HEK293 (cell line): Measurements from ENCODE around the gene CNGB1.

Experiments used
- CTCF ChIA-PET: fragments of 350-600 bp; formaldehyde crosslinking; extraction: SDS; loops from one replicate; lab custom pipeline; 2021; ENCODE audit warnings: antibody characterized with exemption; lab: Yijun Ruan, JAX
- POLR2A ChIA-PET: fragments of 300-600 bp; formaldehyde crosslinking; extraction: SDS; loops from one replicate; lab custom pipeline; 2020; ENCODE audit warnings: antibody characterized with exemption, inconsistent platforms; lab: Yijun Ruan, JAX
- H3K27ac ChIP-seq: fragments of 200-500 bp; sonication (Bioruptor generic); 2 replicates; pipeline ENCODE4 v1.5.1; 2014; ENCODE audit warnings: low read depth, low read length, control low read depth, inconsistent platforms; ENCODE audit errors: extremely low read depth
- H3K36me3 ChIP-seq, 2 experiments: fragments of 200-500 bp in 1 of 2; sonication (Bioruptor generic) in 1 of 2; 1 replicate in 1 of 2; 2 replicates in 1 of 2; pipeline ENCODE4 v1.5.1; 2014 to 2017; ENCODE audit warnings: inconsistent platforms in 2 of 2, low read length in 2 of 2; ENCODE audit not compliant: control insufficient read depth in 2 of 2, insufficient read depth in 1 of 2
- H3K4me1 ChIP-seq: fragments of 200-500 bp; sonication (Bioruptor generic); 2 replicates; pipeline ENCODE4 v1.5.1; 2014; ENCODE audit warnings: mild to moderate bottlenecking, low read length, inconsistent platforms; ENCODE audit not compliant: control insufficient read depth, insufficient read depth
- H3K4me3 ChIP-seq: 2 replicates; pipeline ENCODE4 v1.5.1; 2011; ENCODE audit warnings: low read depth, mild to moderate bottlenecking, control low read depth, low read length, moderate library complexity
- H3K9me3 ChIP-seq: fragments of 200-500 bp; sonication (Bioruptor generic); 2 replicates; pipeline ENCODE4 v1.5.1; 2014; ENCODE audit warnings: low read depth, low read length, inconsistent platforms; ENCODE audit not compliant: control insufficient read depth, insufficient read depth
- HOXC10 ChIP-seq: sonication (generic); formaldehyde crosslinking; IDR thresholded peaks from 2 replicates; pipeline ENCODE4 v1.8.1; 2023; ENCODE audit warnings: mild to moderate bottlenecking, missing genetic modification reagents
- HOXD13 ChIP-seq: sonication (generic); formaldehyde crosslinking; IDR thresholded peaks from 2 replicates; pipeline ENCODE4 v1.8.0; 2022; ENCODE audit warnings: missing genetic modification reagents, borderline replicate concordance
- KLF16 ChIP-seq: fragments of 450-650 bp; formaldehyde crosslinking; IDR thresholded peaks from 2 replicates; pipeline ENCODE4 v1.5.1; 2017; ENCODE audit warnings: missing biosample characterization, missing genetic modification characterization
- OVOL3 ChIP-seq: fragments of 450-650 bp; formaldehyde crosslinking; IDR thresholded peaks from 2 replicates; pipeline ENCODE4 v1.5.1; 2016; ENCODE audit warnings: missing biosample characterization, missing genetic modification characterization
- ZBTB20 ChIP-seq: fragments of 450-650 bp; formaldehyde crosslinking; IDR thresholded peaks from 2 replicates; pipeline ENCODE4 v1.5.1; 2016; ENCODE audit warnings: missing biosample characterization, missing genetic modification characterization
- ZFP3 ChIP-seq: fragments of 450-650 bp; formaldehyde crosslinking; IDR thresholded peaks from 2 replicates; pipeline ENCODE4 v1.5.1; 2016; ENCODE audit warnings: low read depth, missing biosample characterization, missing genetic modification characterization
- ZNF221 ChIP-seq: fragments of 450-650 bp; formaldehyde crosslinking; IDR thresholded peaks from 2 replicates; pipeline ENCODE4 v1.5.1; 2017; ENCODE audit warnings: missing biosample characterization, missing genetic modification characterization, borderline replicate concordance
- ZNF26 ChIP-seq: fragments of 450-650 bp; formaldehyde crosslinking; IDR thresholded peaks from 2 replicates; pipeline ENCODE4 v1.5.1; 2016; ENCODE audit warnings: missing biosample characterization, missing genetic modification characterization
- ZNF311 ChIP-seq: fragments of 450-650 bp; formaldehyde crosslinking; IDR thresholded peaks from 2 replicates; pipeline ENCODE4 v1.5.1; 2017; ENCODE audit warnings: missing biosample characterization, missing genetic modification characterization, borderline replicate concordance
- ZNF341 ChIP-seq: fragments of 450-650 bp; formaldehyde crosslinking; IDR thresholded peaks from 2 replicates; pipeline ENCODE4; 2016; ENCODE audit warnings: low read depth, missing biosample characterization, missing genetic modification characterization
- ZNF366 ChIP-seq: fragments of 450-650 bp; formaldehyde crosslinking; conservative IDR thresholded peaks from 2 replicates; pipeline ENCODE4 v1.5.1; 2016; ENCODE audit warnings: missing biosample characterization, missing genetic modification characterization
- ZNF398 ChIP-seq: fragments of 450-650 bp; formaldehyde crosslinking; IDR thresholded peaks from 2 replicates; pipeline ENCODE4 v1.5.1; 2017; ENCODE audit warnings: missing biosample characterization, missing genetic modification characterization
- ZNF416 ChIP-seq: fragments of 450-650 bp; formaldehyde crosslinking; IDR thresholded peaks from 2 replicates; pipeline ENCODE4 v1.5.1; 2016; ENCODE audit warnings: missing biosample characterization, missing genetic modification characterization
- ZNF518A ChIP-seq: fragments of 450-650 bp; formaldehyde crosslinking; conservative IDR thresholded peaks from 2 replicates; pipeline ENCODE4 v1.5.1; 2016; ENCODE audit warnings: low read depth, missing biosample characterization, missing genetic modification characterization
- ZNF549 ChIP-seq: fragments of 450-650 bp; IDR thresholded peaks from 2 replicates; pipeline ENCODE4 v1.5.1; 2018; ENCODE audit warnings: missing biosample characterization, missing genetic modification characterization, mild to moderate bottlenecking, inconsistent platforms, moderate library complexity
- ZNF571 ChIP-seq: fragments of 450-650 bp; formaldehyde crosslinking; IDR thresholded peaks from 2 replicates; pipeline ENCODE4 v1.5.0; 2017; ENCODE audit warnings: missing biosample characterization, missing genetic modification characterization
- ZNF670 ChIP-seq: fragments of 450-650 bp; formaldehyde crosslinking; IDR thresholded peaks from 2 replicates; pipeline ENCODE4 v1.5.1; 2016; ENCODE audit warnings: missing biosample characterization, missing genetic modification characterization, low read depth
- ZNF707 ChIP-seq: fragments of 450-650 bp; formaldehyde crosslinking; IDR thresholded peaks from 2 replicates; pipeline ENCODE4 v1.5.1; 2016; ENCODE audit warnings: missing biosample characterization, missing genetic modification characterization
- ZNF777 ChIP-seq: fragments of 450-650 bp; formaldehyde crosslinking; IDR thresholded peaks from 2 replicates; pipeline ENCODE4 v1.5.1; 2017; ENCODE audit warnings: missing biosample characterization, missing genetic modification characterization, borderline replicate concordance
- TF ChIP-seq, protein P1 (sequence below): fragments of 450-650 bp; formaldehyde crosslinking; IDR thresholded peaks from 2 replicates; pipeline ENCODE4 v1.5.0; 2017; ENCODE audit warnings: missing biosample characterization, missing genetic modification characterization, borderline replicate concordance
- TF ChIP-seq, protein P2 (sequence below): fragments of 450-650 bp; formaldehyde crosslinking; IDR thresholded peaks from 2 replicates; pipeline ENCODE4 v1.5.1; 2016; ENCODE audit warnings: missing biosample characterization, missing genetic modification characterization

CNGB1 gene

DNA sequence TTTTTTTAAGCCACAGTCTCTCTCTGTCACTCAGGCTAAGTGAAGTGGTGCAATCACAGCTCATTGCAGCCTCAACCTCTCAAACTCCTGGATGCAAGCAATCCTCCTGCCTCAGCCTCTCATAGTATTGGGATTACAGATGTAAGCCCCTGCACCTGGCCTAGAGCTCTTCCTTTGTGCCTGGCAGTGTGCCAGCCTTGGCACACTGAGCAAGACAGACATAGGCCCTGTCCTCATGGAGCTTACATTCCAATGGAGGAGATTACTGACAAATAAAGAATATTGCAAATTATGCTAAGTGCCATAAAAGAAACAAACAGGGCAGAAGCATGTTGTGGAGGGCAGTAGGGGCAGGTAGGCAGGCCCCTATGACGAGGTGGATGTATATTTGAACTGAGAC, 920 bp upstream of the CNGB1 start (continued):
- TF ChIP-seq ZNF416 (tag by site-specific recombination) (no peak), HOXD13 (CRISPR knock-in tag) (no peak), ZNF26 (no peak), OVOL3 (tag by site-specific recombination) (no peak), ZNF571 (tag by site-specific recombination) (no peak), KLF16 (tag by site-specific recombination) (no peak), ZNF670 (tag by site-specific recombination) (no peak)
- TF ChIP-seq, protein P1, sequence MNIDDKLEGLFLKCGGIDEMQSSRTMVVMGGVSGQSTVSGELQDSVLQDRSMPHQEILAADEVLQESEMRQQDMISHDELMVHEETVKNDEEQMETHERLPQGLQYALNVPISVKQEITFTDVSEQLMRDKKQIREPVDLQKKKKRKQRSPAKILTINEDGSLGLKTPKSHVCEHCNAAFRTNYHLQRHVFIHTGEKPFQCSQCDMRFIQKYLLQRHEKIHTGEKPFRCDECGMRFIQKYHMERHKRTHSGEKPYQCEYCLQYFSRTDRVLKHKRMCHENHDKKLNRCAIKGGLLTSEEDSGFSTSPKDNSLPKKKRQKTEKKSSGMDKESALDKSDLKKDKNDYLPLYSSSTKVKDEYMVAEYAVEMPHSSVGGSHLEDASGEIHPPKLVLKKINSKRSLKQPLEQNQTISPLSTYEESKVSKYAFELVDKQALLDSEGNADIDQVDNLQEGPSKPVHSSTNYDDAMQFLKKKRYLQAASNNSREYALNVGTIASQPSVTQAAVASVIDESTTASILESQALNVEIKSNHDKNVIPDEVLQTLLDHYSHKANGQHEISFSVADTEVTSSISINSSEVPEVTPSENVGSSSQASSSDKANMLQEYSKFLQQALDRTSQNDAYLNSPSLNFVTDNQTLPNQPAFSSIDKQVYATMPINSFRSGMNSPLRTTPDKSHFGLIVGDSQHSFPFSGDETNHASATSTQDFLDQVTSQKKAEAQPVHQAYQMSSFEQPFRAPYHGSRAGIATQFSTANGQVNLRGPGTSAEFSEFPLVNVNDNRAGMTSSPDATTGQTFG (tag by site-specific recombination), result no peak
- TF ChIP-seq, all 188 proteins: peak for 0

DNA sequence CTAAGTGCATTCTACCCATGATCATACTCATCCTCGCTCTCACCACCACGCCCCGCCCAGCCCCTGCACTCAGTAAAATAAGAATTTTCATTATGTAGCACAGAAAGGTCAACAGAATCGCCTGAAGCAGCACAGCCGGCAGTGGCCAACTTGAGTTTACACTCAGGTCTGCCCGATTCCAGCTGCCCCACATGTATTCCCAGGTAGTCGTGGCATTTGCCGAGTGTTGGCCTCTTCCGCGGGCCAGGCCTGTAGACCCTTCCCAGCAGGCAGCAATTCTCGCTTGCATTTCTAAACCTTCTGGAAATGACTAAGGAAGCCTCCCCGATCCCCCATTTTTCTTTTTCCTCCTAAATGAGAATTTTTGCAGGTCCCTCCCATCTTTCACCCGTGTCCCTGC, 609 bp downstream of the CNGB1 start:
- Histone ChIP-seq H3K4me3 (no peak overlapping the region), H3K27ac (no peak overlapping the region)
- TF ChIP-seq ZNF518A (tag by site-specific recombination) (no peak), ZFP3 (tag by site-specific recombination) (no peak), ZNF341 (tag by site-specific recombination) (no peak), ZNF398 (tag by site-specific recombination) (no peak), ZNF366 (no peak), ZNF777 (tag by site-specific recombination) (no peak), ZBTB20 (tag by site-specific recombination) (no peak), HOXC10 (CRISPR knock-in tag) (no peak), ZNF549 (tag by site-specific recombination) (no peak), ZNF311 (no peak), HOXD13 (CRISPR knock-in tag) (no peak), ZNF221 (no peak), ZNF707 (no peak)
- TF ChIP-seq, protein P2, sequence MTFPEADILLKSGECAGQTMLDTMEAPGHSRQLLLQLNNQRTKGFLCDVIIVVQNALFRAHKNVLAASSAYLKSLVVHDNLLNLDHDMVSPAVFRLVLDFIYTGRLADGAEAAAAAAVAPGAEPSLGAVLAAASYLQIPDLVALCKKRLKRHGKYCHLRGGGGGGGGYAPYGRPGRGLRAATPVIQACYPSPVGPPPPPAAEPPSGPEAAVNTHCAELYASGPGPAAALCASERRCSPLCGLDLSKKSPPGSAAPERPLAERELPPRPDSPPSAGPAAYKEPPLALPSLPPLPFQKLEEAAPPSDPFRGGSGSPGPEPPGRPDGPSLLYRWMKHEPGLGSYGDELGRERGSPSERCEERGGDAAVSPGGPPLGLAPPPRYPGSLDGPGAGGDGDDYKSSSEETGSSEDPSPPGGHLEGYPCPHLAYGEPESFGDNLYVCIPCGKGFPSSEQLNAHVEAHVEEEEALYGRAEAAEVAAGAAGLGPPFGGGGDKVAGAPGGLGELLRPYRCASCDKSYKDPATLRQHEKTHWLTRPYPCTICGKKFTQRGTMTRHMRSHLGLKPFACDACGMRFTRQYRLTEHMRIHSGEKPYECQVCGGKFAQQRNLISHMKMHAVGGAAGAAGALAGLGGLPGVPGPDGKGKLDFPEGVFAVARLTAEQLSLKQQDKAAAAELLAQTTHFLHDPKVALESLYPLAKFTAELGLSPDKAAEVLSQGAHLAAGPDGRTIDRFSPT (tag by site-specific recombination), result no peak
- TF ChIP-seq, all 188 proteins: peak for 0
- H3K4me1 ChIP-seq, result no peaks in the 10 kb centered on the region
- CTCF ChIA-PET, result interaction anchor here (0.6 kb wide), 1 partner anchor 152 kb away, joined by 3 read pairs; no protein-coding TSS in a partner anchor
- no peaks in the 10 kb centered on the region for H3K36me3 ChIP-seq
- POLR2A ChIA-PET, result no interaction called here
- H3K9me3 ChIP-seq, result no peaks in the 10 kb centered on the region
